GM19025 (cell line): ENCODE measurements around the gene MPL.

Experiments used
- ATAC-seq: cut with Tn5 transposase; IDR thresholded peaks from one replicate; pipeline ENCODE4 v1.9.1; 2021; ENCODE audit warnings: mild to moderate bottlenecking, low read depth, moderate library complexity; ENCODE audit not compliant: unreplicated experiment

Gene MPL

DNA sequence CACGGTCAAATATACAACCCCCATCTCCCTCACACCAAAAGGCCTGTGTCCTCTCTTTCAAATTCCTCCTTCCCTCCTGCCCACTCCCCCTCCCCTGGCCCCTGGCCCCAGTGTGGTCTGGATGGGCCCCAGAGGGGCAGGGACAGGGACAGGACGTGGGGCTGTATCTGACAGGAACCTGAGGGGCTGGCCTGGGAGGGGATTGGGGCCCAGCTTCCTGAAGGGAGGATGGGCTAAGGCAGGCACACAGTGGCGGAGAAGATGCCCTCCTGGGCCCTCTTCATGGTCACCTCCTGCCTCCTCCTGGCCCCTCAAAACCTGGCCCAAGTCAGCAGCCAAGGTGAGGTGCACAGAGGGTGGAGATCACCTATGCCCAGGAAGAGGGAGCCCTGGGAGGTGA is at the start of gene MPL:
Gene MPL, plus strand, starts transcription at position 231 of the 400 bp plus-strand sequence. Its CDS starts 31 bp downstream, at position 262.
- ATAC-seq = no peak

GRCh38 chr1:43288058-43288784 is 49.4 kb upstream of the MPL start:
- ATAC-seq = no peak

DNA sequence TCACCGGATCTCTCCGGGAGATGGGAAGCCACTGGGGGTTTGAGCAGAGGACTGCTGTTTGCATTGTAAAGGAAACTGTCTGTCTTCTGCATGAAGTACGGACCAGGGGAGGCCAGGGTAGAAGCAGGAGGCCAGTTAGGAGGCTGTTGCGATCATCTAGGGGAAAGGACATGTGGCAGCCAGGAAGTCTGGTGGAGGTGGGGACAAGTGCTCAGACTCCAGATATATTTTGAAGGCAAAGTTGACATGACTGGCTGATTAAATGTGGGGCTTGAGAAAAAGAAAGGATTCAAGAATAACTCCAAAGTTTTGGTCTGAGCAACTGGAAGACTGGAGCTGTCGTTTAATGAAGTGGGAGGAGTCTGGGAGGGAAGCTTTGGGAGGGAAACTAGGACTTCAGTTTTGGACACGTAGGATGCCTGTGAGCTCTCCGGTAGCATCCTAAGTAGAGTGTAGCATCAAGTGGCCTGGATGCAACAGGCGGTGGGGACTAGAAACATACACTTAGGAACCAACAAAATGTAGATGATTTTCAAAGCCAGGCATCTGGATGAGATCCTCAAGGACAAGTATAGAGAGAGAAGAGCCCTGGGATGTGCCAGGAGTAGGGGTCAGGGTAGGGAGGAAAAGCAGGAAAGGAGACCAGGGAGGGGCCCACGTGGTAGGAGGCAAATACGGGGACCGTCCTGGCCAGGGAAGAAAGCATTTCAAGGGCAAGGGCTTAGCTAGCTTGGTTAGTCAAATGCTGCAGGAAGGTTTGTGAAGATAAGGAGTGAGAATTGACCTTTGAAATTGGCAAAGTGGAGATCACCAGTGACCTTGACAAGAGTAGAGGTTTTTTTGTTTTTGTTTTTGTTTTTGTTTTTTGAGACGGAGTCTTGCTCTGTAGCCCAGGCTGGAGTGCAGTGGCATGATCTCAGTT is 48.6 kb upstream of the MPL start:
- no peak for ATAC-seq

DNA sequence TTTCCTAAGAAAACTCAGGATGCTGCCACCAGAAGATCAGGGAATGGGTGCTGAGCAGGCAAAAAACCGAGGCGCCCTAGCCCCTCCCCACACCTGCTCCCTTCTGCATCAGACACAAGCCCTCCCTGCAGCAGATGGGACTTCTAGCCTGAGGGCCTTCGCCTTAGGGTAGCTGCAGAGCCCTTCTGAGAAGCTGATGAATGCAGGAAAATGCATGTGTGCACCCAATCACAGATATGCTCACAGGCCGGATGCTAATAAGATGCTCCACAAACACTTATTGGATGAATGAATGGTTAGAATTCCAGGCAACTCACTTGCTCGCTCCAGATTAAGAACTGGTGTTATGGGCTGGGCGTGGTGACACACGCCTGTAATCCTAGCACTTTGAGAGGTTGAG is 45.4 kb upstream of the MPL start:
- no peak for ATAC-seq

DNA sequence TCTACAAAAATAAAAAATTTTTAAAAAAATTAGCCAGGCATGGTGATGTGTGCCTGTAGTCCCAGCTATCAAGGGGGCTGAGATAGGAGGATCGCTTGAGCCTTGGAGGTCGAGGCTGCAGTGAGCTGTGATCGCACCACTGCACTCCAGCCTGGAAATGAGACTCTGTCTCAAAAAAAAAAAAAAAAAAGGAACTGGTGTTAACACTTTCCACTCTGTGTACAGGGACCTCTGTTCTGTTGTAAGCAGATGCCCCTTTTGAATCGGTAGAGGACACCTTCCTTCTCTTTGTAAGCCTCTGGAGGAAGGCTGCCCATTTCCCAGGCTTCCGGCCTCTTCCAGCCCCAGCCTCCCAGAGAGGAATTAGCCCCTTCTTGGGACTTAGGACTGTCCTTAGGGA is 44.9 kb upstream of the MPL start:
- ATAC-seq = no peak

GRCh38 chr1:43293176-43293575 is 44.4 kb upstream of the MPL start:
- no peak for ATAC-seq

GRCh38 chr1:43293896-43294760 is 43.5 kb upstream of the MPL start:
- no peak for ATAC-seq

- ATAC-seq = no peak
These were observed 42.9 kb upstream of the MPL start for GRCh38 chr1:43294761-43295160.

DNA sequence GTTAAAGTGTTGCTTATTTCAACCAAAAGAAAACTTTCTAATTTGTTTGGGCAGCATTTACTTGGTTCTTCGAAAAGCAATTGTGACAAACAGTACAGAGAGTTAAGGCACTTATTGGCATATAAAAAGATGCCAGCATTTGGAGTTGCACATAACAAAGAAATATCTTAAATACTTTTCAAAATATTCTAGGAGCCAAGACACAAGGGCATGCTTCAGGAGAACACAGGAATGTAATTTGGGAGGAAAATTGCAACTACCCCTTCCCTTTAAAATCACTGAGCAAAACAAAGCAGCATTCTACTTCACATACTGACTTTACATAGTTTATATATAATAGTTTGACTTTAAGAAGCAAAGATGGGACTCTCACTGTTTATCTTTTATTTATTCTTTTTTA is 41.4 kb upstream of the MPL start:
- no peak for ATAC-seq

DNA sequence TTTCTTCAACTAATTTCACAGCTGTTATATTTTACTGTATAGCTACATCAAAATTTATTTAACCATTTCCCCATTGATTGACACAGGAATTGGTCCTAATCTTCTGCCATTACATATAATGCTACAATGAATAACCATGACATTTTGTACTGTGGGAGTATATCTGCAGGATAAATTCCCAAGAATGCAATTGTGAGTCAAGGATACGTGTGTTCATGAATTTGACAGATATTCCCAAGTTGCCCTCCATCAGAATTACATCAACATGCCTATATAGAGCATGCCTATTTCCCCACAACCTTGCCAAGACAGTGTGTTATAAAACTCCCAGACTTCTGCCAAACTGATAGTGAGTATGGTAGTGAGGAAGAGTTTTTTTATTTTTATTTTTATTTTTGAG is 39.6 kb upstream of the MPL start:
- no peak for ATAC-seq

GRCh38 chr1:43299101-43299500 is 38.5 kb upstream of the MPL start:
- ATAC-seq = no peak

DNA sequence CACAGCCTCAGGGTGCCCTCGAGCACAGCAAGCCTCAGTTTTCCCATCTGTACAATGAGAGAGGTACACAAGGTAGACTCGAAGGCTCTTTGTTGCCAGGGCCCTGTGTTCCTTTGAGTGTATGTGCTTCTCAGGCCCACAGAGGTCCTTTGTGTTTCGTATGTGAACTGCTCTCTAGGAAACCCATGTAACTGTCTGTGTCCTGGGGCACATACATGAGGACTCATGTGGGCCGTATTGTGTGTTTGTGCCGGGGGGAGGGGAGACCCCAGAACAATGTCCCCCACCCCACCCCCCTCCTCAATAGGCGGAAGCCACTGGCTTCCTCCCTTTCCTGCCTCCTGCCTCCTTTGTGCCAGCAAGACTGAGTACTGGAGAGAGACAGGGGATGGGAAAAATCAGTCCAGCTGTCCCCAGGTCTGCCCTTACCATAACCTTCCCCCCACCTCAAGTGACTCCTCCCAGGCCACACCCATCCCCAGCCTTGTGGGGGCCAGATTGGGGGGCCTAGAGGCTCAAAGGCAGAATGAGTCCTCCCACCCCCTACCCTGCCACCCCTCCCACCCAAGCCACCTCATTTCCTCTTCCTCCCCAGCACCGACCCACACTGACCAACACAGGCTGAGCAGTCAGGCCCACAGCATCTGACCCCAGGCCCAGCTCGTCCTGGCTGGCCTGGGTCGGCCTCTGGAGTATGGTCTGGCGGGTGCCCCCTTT is 37.1 kb upstream of the MPL start, which contains the start of gene TIE1:
Gene TIE1, plus strand, starts transcription at position 605 of the 717 bp plus-strand sequence. Its CDS starts 90 bp downstream, at position 695.
- no peak for ATAC-seq

GRCh38 chr1:43302201-43302600 is 35.4 kb upstream of the MPL start:
- no peak for ATAC-seq

- no peak for ATAC-seq
These were observed 34.7 kb upstream of the MPL start for GRCh38 chr1:43302721-43303470.

GRCh38 chr1:43303471-43304313 is 33.9 kb upstream of the MPL start:
- no peak for ATAC-seq

DNA sequence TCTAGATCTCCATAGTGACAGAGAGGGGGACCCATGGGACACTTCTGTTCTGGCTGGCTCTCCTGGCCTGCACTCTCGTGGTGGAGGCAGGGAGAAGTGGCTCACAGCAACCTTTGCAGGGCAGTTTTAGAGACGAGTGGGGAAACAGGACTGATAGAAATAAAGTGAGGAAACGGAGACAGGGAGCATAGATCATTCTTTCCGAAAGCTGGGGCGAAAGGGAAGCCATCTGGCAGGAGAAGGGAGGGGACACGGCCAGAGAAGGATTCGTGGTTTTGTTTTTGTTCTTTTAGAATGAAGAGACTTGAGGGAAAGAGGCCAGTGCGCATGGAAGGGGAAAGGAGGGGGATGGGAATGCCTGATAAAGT is 33.3 kb upstream of the MPL start:
- ATAC-seq = no peak

- no peak for ATAC-seq
These were observed 32.8 kb upstream of the MPL start for GRCh38 chr1:43304771-43305300.

- ATAC-seq = no peak
These were observed 32.2 kb upstream of the MPL start for GRCh38 chr1:43305461-43305860.
